Amniotic stem cell (primary cell): ENCODE results near the gene PGM2.

ENCODE experiments used
- DNase-seq: peaks from one replicate; lab custom pipeline; 2025; lab: John Stamatoyannopoulos, UW

PGM2 gene

GRCh38 chr4:37902738-37903693, 76.5 kb downstream of the PGM2 start:
- DNase-seq = no peak

- no peak for DNase-seq
Measured at GRCh38 chr4:37903901-37904300, 77.4 kb downstream of the PGM2 start.

DNA sequence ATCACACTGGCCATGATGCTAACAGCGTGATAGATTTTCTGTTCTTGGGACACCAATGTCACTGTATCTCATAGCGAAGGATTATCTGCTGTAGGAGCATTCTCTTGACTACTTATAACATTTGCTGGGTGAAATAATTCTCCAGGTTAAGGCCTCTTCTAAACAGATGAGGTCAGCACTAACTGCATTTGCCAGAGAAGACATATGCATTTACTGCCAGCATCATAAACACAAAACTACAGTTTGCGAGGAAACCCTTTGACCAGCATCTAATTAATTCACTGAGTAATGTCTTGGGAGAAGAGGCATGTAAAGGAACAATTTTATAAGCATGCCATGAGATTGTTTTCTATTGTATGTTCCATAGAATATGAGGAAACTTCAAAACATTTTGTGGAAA, 78.3 kb downstream of the PGM2 start:
- no peak for DNase-seq

- DNase-seq = no peak
Measured at GRCh38 chr4:37905533-37906169, 79.2 kb downstream of the PGM2 start.

- no peak for DNase-seq
Measured at GRCh38 chr4:37908488-37909331, 82.2 kb downstream of the PGM2 start.

DNA sequence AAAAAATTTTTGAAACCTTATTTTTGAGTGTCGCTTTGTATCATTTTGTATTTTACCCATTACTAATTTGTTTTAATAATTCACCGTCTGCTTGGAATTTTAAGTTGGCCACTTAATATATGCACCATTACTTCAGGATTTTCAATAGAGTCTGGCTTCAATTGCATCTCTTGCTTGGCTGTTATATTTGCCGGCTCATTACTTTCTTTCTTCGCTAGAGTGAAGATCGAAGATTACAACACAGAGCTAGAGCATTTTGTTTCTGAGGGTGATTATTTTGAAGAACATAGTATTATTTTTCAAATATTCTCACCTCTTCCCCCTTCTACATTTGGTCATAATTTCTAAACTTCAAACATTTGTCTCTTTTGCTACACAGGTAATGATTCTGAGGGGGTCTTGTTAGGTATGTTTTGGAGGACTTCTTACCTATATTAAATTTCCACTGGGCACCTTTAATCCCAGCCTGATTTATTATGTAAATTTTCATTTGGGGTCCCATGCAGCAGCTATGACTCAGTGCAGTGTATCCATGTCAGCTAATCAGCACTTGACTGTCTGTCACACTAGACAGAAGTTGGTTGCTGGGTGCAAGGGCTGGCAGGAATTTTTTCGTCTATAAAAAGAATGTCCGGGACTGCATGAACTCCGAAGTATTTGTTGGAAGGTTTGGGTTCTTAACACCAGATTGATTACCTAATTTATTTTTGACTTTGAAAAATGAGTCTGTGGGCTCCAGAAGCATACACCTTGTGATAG, 83.0 kb downstream of the PGM2 start:
- DNase-seq = no peak

DNA sequence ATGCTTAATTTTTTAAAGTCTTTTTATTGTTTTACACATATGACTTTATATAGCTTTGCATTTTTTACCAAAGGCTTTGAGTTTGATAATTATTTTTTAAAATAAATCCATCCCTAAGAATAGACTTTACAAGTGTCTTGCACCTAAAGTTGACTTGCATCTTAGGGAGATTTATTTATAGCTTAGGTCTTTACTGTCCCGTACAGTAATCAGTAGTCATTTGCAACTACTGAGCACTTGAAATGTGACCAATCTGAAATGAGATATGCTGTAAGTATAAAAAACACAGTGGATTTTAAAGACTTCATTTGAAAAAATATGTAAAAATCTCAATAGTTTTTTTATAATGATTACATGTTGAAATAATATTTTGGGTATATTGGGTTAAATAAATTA, 83.6 kb downstream of the PGM2 start:
- DNase-seq = no peak
